Heart left ventricle (tissue), 16 donors: Measurements from ENCODE around the gene ADI1. TPM values are rescaled to one million over a fixed set of nuclear protein-coding genes. Genes with fewer than 3 reads are reported as not detected.
"Not testable (repeated sequence)": the region's sequence is repeated elsewhere in the genome, so short reads cannot be mapped to it uniquely, and the experiment has no call there.

Source experiments
- ATAC-seq, 4 donors: fragments of 200-7000 bp; cut with Tn5 transposase; one replicate each; pipeline ENCODE4 v1.9.1; 2020 to 2022; ENCODE audit warnings: moderate library complexity in 4 of 4, mild to moderate bottlenecking in 3 of 4, moderate number of reproducible peaks in 1 of 4
- DNase-seq, 5 donors: peaks; one replicate each; pipeline ENCODE4 v3.0.0-alpha.2; 2020
- H3K27ac ChIP-seq, 12 donors: fragments of 200-600 bp; sonication (generic) in 4 of 12; one replicate each; pipeline versions ENCODE4 v1.5.0 to v1.8.0; 2016 to 2022; ENCODE audit warnings: mild to moderate bottlenecking in 2 of 12
- H3K27me3 ChIP-seq, 9 donors: fragments of 200-600 bp; sonication (generic) in 2 of 9; one replicate each; pipeline versions ENCODE4 v1.5.1 to v1.8.0; 2016 to 2022; ENCODE audit warnings: mild to moderate bottlenecking in 3 of 9
- H3K36me3 ChIP-seq, 9 donors: fragments of 200-600 bp; sonication (generic) in 2 of 9; one replicate each; pipeline versions ENCODE4 v1.5.0 to v1.8.0; 2018 to 2022; ENCODE audit warnings: mild to moderate bottlenecking in 2 of 9
- H3K4me1 ChIP-seq, 12 donors: fragments of 200-600 bp; sonication (generic) in 4 of 12; one replicate each; pipeline versions ENCODE4 v1.5.0 to v1.8.0; 2016 to 2022; ENCODE audit warnings: mild to moderate bottlenecking in 3 of 12
- H3K4me3 ChIP-seq, 12 donors: fragments of 200-600 bp; sonication (generic) in 4 of 12; one replicate each; pipeline versions ENCODE4 v1.5.0 to v1.8.0; 2017 to 2022; ENCODE audit warnings: mild to moderate bottlenecking in 9 of 12, moderate library complexity in 4 of 12
- H3K9me3 ChIP-seq, 12 donors: fragments of 200-600 bp; sonication (generic) in 4 of 12; one replicate each; pipeline versions ENCODE4 v1.5.0 to v1.8.0; 2016 to 2022; ENCODE audit warnings: mild to moderate bottlenecking in 1 of 12
- POLR2A ChIP-seq, 2 donors: fragments of 450-650 bp; IDR thresholded peaks; one replicate each; pipeline ENCODE4 v1.6.1; 2017; ENCODE audit warnings: antibody characterized with exemption in 2 of 2, mild to moderate bottlenecking in 2 of 2, moderate library complexity in 2 of 2
- WGBS, 4 donors: extraction: QIAGEN DNeasy Blood & Tissue Kit in 2 of 4; methylation state at CpG; one replicate each; pipeline versions ENCODE4 v1.1.5 to v1.1.7; 2013 to 2018; 5-methylcytosine and 5-hydroxymethylcytosine counted together
- intact Hi-C, 10 donors: fragments of 100-400 bp; cut with DNase I; formaldehyde crosslinking; loops; one replicate each; pipeline versions ENCODE4 v1.11.1 to v1.14.2; 2022
- polyA plus RNA-seq, 2 donors: library from polyadenylated mRNA; stranded (reverse); fragments of 200-250 nt; gene quantifications; one replicate each; pipeline ENCODE4 v1.2.3, GENCODE V29; 2013
- total RNA-seq, 9 donors: library from RNA; depleted of rRNA in 2 of 9; stranded (reverse); fragments of >200 nt in 2 of 9; fragmentation: NEBNext Ultra II Directional in 3 of 9; extraction: Animal tissue kit (Norgen Biotek cat#: 25700) in 3 of 9; gene quantifications; one replicate each; pipeline versions ENCODE4 v1.1.0 to v1.2.4, GENCODE V29; 2016 to 2023
- TF ChIP-seq, protein P1 (sequence below), 12 donors: fragments of 200-600 bp; sonication (generic) in 4 of 12; IDR thresholded peaks; one replicate each; pipeline versions ENCODE4 v1.5.0 to v1.8.0; 2018 to 2022; ENCODE audit warnings: antibody characterized with exemption in 12 of 12, mild to moderate bottlenecking in 5 of 12
- donor health status: ischemic (EF 13 %, LVEDD 7.1; RV severe dilation, severe dysfunction).
- donor health status: healthy with polysubstance abuse.
- donor health status: DM: no; HTN: yes; CAD: no.
- donor health status: DM: no; HTN: no; CAD: no.
- donor health status: ischemic (EF 25% LVEDD 6.9; RV normal size, moderate dysfunction).
- donor health status: ischemic (EF 25% LVEDD 5.7; RV mildly dilated, moderate dysfunction).
- donor health status: healthy.
- donor health status: DM: yes; HTN: yes; CAD: no.
- donor health status: ischemic (EF 35%, LVEDD 5.7; RV mildly dilated, moderate dysfunction).
- donor health status: nonischemic (EF 11% LVEDD 7.7; RV severe dilation, severe dysfunction).
- donor health status: DM: yes; HTN: yes; CAD: no.
- donor health status: PGD.
- donor health status: ischemic (EF 29% LVEDD 5.4; RV normal size, mild dysfunction).
- donor health status: nonischemic (EF 23%, LVEDD 6.1; RV moderate dilation, normal function).

ADI1 gene
- total and polyA plus RNA-seq, 11 donors: 69.2 to 200 (median 166) TPM

DNA sequence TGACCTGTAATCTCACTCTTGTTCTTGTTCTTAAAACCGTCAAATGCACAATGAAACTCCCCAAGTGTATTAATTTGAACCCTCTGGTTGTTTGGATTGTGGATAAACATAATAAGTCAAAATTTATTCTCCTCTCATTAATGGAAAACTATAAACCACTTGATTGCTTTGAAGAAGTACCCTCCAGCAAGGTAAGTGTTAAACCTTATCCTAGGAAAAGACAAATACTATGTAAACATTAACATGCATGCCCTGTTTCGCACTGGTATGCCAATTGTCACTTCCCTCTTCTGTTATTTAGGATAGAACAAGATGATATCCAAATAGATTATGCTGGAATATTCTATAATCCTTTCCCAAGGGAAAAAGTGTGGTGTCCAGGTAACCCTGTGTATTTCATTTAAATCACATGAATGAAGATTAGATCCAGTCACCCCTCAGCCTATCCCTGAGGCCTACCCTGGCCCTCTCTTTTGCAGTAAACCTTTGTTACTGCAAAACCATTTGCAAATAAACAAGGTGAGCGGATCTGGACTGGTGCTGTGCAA is 1.3 kb downstream of the ADI1 start:
- DNase-seq (no peak), ATAC-seq (no peak)
- intact Hi-C loops: loop anchor here in 2 of 10 donors (2.0 to 5.0 kb wide), 2 partner anchors 47 to 141 kb away; partner anchors contain the start of genes EIPR1 (in 2 of the 2) and TRAPPC12 (in 2 of the 2)
- peak overlapping the region; percentile 76 to 100 (median 99) for H3K27ac ChIP-seq
- no peak for TF ChIP-seq POLR2A (IDR thresholded peaks at IDR 0.05)
- TF ChIP-seq, protein P1, sequence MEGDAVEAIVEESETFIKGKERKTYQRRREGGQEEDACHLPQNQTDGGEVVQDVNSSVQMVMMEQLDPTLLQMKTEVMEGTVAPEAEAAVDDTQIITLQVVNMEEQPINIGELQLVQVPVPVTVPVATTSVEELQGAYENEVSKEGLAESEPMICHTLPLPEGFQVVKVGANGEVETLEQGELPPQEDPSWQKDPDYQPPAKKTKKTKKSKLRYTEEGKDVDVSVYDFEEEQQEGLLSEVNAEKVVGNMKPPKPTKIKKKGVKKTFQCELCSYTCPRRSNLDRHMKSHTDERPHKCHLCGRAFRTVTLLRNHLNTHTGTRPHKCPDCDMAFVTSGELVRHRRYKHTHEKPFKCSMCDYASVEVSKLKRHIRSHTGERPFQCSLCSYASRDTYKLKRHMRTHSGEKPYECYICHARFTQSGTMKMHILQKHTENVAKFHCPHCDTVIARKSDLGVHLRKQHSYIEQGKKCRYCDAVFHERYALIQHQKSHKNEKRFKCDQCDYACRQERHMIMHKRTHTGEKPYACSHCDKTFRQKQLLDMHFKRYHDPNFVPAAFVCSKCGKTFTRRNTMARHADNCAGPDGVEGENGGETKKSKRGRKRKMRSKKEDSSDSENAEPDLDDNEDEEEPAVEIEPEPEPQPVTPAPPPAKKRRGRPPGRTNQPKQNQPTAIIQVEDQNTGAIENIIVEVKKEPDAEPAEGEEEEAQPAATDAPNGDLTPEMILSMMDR (IDR thresholded peaks at IDR 0.05): no peak
- peaks cover 0 to 49% (median 30%) of the 10 kb centered on the region in 12 donors for H3K4me1 ChIP-seq
- no peaks in the 10 kb centered on the region for H3K27me3 ChIP-seq
- peaks cover 0 to 7% (median 0%) of the 10 kb centered on the region in 12 donors for H3K9me3 ChIP-seq
- peak overlapping the region; percentile 74 to 99 (median 87) for H3K4me3 ChIP-seq
- H3K36me3 ChIP-seq: peaks cover 0 to 24% (median 10%) of the 10 kb centered on the region in 9 donors
- 24 to 31% (median 27%) methylated on average over 3 of the region's 3 CpGs for WGBS, 4 donors

DNA sequence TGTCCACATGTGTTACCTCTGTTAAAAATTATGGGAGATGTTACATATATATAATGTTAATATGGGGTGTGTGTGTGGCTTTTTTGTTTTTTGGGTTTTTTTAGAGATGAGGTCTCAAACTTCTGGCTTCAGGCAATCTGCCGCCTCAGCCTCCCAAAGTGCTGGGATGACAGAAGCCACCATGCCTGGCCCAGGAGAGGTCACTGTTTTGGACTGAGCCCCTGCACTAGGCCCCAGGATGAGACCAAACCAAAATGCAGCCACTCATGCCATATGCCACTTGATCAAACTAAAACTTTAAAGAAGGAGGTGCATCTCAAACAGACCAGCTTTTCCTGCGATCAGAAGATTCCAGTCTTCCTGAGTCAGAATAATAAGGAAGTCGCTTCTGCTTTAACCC is 2.5 kb downstream of the ADI1 start:
- ATAC-seq: no peak
- no peak for DNase-seq
- H3K36me3 ChIP-seq: peaks cover 0 to 36% (median 22%) of the 10 kb centered on the region in 9 donors
- peaks cover 0 to 7% (median 0%) of the 10 kb centered on the region in 12 donors for H3K9me3 ChIP-seq
- intact Hi-C loops: loop anchor here in 2 of 10 donors (5.0 kb wide), 1 partner anchor 140 kb away; the partner anchor contains the start of genes EIPR1 (in 2 of the 2) and TRAPPC12 (in 2 of the 2)
- no peak overlapping the region for H3K4me3 ChIP-seq
- peaks cover 0 to 38% (median 24%) of the 10 kb centered on the region in 12 donors for H3K4me1 ChIP-seq
- no peaks in the 10 kb centered on the region for H3K27me3 ChIP-seq
- WGBS, 4 donors: 89 to 97% (median 95%) methylated on average over 3 of the region's 3 CpGs
- H3K27ac ChIP-seq: no peak overlapping the region
- no peak for TF ChIP-seq POLR2A (IDR thresholded peaks at IDR 0.05)
- TF ChIP-seq, protein P1 (IDR thresholded peaks at IDR 0.05): no peak

DNA sequence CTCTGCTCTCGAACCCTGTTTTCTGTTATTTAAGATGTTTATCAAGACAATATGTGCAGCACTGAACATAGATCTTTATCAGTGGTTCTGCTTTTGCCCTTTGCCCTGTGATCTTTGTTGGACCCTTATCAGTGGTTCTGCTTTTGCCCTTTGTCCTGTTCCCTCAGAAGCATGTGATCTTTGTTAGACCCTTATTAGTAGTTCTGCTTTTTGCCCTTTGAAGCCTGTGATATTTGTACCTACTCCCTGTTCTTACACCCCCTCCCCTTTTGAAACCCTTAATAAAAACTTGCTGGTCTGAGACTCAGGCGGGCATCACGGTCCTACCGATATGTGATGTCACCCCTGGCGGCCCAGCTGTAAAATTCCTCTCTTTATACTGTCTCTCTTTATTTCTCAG is 3.9 kb downstream of the ADI1 start:
- not testable (repeated sequence) for H3K9me3 ChIP-seq, ATAC-seq, DNase-seq, H3K27ac ChIP-seq, H3K27me3 ChIP-seq, H3K4me3 ChIP-seq
- intact Hi-C loops: loop anchor here in 2 of 10 donors (5.0 kb wide), 1 partner anchor 138 kb away; the partner anchor contains the start of genes EIPR1 (in 2 of the 2) and TRAPPC12 (in 2 of the 2)
- 97 to 98% (median 97%) methylated on average over 5 of the region's 5 CpGs for WGBS, 4 donors
- H3K4me1 ChIP-seq: peaks cover 0 to 25% (median 17%) of the 10 kb centered on the region in 12 donors
- peaks cover 0 to 50% (median 36%) of the 10 kb centered on the region in 9 donors for H3K36me3 ChIP-seq

DNA sequence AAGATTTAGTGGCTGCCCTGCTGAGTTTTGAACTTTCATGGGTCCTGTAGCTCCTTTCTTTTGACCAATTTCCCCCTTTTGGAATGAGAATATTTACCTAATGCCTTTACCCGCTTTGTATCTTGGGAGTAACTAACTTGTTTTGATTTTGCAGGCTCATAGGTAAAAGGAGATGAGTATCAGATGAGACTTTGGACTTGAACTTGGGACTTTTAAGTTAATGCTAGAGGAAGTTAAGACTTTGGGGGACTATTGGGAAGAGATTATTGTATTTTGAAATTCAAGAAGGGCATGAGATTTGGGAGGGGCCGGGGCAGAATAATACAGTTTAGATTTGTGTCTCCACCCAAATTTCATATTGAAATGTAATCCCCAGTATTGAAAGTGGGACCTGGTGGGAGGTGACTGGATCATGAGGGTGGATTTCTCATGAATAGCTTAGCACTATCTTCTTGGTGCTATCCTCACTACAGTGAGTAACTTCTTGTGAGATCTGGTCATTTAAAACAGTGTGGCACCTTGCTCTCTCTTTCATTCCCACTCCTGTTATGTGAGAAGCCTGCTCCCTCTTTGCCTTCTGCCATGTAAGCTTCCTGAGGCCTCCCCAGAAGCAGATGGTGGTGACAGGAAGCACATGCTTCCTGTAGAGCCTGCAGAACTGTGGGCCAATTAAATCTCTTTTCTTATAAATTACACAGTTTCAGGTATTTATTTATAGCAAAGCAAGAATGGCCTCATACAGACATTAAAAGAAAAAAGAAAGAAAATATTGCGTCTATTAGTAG is 6.1 kb downstream of the ADI1 start:
- Histone ChIP-seq H3K27ac (no peak overlapping the region), H3K4me3 (no peak overlapping the region), H3K27me3 (no peaks in the 10 kb centered on the region), H3K4me1 (peaks cover 0 to 16% (median 8%) of the 10 kb centered on the region in 12 donors), H3K36me3 (peaks cover 0 to 67% (median 49%) of the 10 kb centered on the region in 9 donors), H3K9me3 (peaks cover 0 to 11% (median 0%) of the 10 kb centered on the region in 12 donors)
- DNase-seq: no peak
- ATAC-seq: no peak
- 94 to 99% (median 97%) methylated on average over 3 of the region's 3 CpGs for WGBS, 4 donors
- TF ChIP-seq POLR2A (IDR thresholded peaks at IDR 0.05): no peak
- TF ChIP-seq, protein P1 (IDR thresholded peaks at IDR 0.05): no peak
- intact Hi-C loops: loop anchor here in 1 of 10 donors (5.0 kb wide), 1 partner anchor 41 kb away; no protein-coding TSS in a partner anchor
